ENCODE measurements around the gene SH3RF3. TPM values are rescaled to one million over a fixed set of nuclear protein-coding genes. Genes with fewer than 3 reads are reported as not detected.

SH3RF3 gene
- total and polyA plus RNA-seq, 2 of the 13 experiments (the other 11 are each of a cell fraction or from before 2014, with no cell fraction given), result 0.04 TPM; not detected in 1

GRCh38 chr2:109137616-109138015 lies 8.6 kb downstream of the SH3RF3 start:
- no peaks in the 10 kb centered on the region for H4K20me1 ChIP-seq (ENCODE audit: insufficient read depth, low read length)
- no peak for DNase-seq (ENCODE audit: low spot score)
- no peak for TF ChIP-seq ZNF414 (CRISPR knock-in tag; IDR thresholded peaks at IDR 0.05)
- no peak for TF ChIP-seq PAF1 (CRISPR knock-in tag; IDR thresholded peaks at IDR 0.05)
- TF ChIP-seq KMT2B (CRISPR knock-in tag; IDR thresholded peaks at IDR 0.05), result no peak
- TF ChIP-seq ZNF737 (CRISPR knock-in tag; IDR thresholded peaks at IDR 0.05; ENCODE audit: borderline replicate concordance), result no peak
- TF ChIP-seq, protein P1, sequence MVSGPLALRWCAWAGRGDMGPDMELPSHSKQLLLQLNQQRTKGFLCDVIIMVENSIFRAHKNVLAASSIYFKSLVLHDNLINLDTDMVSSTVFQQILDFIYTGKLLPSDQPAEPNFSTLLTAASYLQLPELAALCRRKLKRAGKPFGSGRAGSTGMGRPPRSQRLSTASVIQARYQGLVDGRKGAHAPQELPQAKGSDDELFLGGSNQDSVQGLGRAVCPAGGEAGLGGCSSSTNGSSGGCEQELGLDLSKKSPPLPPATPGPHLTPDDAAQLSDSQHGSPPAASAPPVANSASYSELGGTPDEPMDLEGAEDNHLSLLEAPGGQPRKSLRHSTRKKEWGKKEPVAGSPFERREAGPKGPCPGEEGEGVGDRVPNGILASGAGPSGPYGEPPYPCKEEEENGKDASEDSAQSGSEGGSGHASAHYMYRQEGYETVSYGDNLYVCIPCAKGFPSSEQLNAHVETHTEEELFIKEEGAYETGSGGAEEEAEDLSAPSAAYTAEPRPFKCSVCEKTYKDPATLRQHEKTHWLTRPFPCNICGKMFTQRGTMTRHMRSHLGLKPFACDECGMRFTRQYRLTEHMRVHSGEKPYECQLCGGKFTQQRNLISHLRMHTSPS (CRISPR knock-in tag; IDR thresholded peaks at IDR 0.05; ENCODE audit: low read depth), result no peak
- no peak for TF ChIP-seq KIAA2018 (CRISPR knock-in tag; IDR thresholded peaks at IDR 0.05; ENCODE audit: borderline replicate concordance)
- no peak for TF ChIP-seq SATB2 (CRISPR knock-in tag; IDR thresholded peaks at IDR 0.05)
- TF ChIP-seq HOXA7 (CRISPR knock-in tag; IDR thresholded peaks at IDR 0.05), result no peak
- no peak for TF ChIP-seq ZSCAN20 (CRISPR knock-in tag; IDR thresholded peaks at IDR 0.05; ENCODE audit: borderline replicate concordance)
- TF ChIP-seq ZNF136 (CRISPR knock-in tag; IDR thresholded peaks at IDR 0.05; ENCODE audit: low read depth), result no peak

More at GRCh38 chr2:109137616-109138015, 8.6 kb downstream of the SH3RF3 start:
- peaks cover 2 to 21% of the 10 kb centered on the region in 2 experiments; a peak in 2 of 5 replicates for H3K27me3 ChIP-seq (ENCODE audit: control insufficient read depth in 1 of 2, insufficient read depth in 2 of 2, low read length in 2 of 2)
- no peak overlapping the region for H2AFZ ChIP-seq (ENCODE audit: low read length)
- no peak overlapping the region for H3K4me2 ChIP-seq (ENCODE audit: low read depth, low read length)
- WGBS (ENCODE audit: low lambda C conversion rate), result 57% methylated on average over 5 of the region's 6 CpGs
- H3K36me3 ChIP-seq (replicated peaks in 1 of 2; ENCODE audit: control insufficient read depth in 1 of 2, insufficient read depth in 2 of 2, low read length in 2 of 2), result no peaks in the 10 kb centered on the region
- no peak overlapping the region for H3K27ac ChIP-seq (ENCODE audit: extremely low read length, insufficient read depth, low read length)
- no peak overlapping the region for H3K4me3 ChIP-seq (replicated peaks in 1 of 3; ENCODE audit: insufficient read depth in 1 of 3, low read depth in 2 of 3, low read length in 3 of 3)
- ATAC-seq (no peak), FAIRE-seq (no peak)
- in situ Hi-C loops (cut with HindIII; ENCODE audit: extremely low pct_ligation_motif_present, low pct_unique_long_range_greater_than_20kb), result no loop called here
- no TSS peak for BruUV-seq (replicated peaks)
- no peaks in the 10 kb centered on the region for H3K4me1 ChIP-seq (ENCODE audit: insufficient read depth, low read length)
- no peak overlapping the region for H3K9ac ChIP-seq (ENCODE audit: insufficient read depth, low read depth, low read length)
- intact Hi-C loops (cut with micrococcal nuclease; ENCODE audit: unreplicated experiment), result no loop called here
- ChIA-PET CTCF (ENCODE audit: low intra/inter-chr PET ratio, low total read pairs) (no interaction called here), POLR2A (no interaction called here)
- no peaks in the 10 kb centered on the region for H3K9me3 ChIP-seq (ENCODE audit: low read length)
- no peaks in the 10 kb centered on the region for H3K79me2 ChIP-seq (ENCODE audit: insufficient read depth, low read length)
